HG03520 (cell line): ENCODE results near the gene PITX1.
"Not testable (repeated sequence)": the region's sequence is repeated elsewhere in the genome, so short reads cannot be mapped to it uniquely, and the experiment has no call there.

Source experiments
- ATAC-seq: cut with Tn5 transposase; IDR thresholded peaks from one replicate; pipeline ENCODE4 v1.9.1; 2021; ENCODE audit warnings: mild to moderate bottlenecking, moderate library complexity; ENCODE audit not compliant: unreplicated experiment

PITX1 gene

DNA sequence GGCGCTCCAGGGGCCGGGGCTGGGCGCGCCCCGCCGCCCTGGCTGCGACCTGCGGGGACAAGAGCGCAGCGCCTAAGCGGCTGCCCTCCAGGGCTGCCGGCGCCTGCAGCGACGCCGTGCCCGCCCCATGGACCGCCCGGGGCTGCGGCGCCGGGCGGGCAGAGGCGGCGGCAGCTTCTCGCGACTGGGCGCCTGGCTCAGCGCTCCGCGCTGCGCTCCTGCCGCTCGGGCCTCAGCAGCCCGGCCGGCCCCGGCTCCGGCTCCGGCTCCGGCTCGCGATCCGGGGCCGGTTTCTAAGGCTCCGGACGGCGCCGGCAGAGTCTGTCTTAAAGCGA, at the start of gene PITX1:
Gene PITX1 (minus strand): TSS at position 328 of the 335 bp plus-strand sequence. CDS start 347 bp downstream, outside the sequence.
- no peak for ATAC-seq

DNA sequence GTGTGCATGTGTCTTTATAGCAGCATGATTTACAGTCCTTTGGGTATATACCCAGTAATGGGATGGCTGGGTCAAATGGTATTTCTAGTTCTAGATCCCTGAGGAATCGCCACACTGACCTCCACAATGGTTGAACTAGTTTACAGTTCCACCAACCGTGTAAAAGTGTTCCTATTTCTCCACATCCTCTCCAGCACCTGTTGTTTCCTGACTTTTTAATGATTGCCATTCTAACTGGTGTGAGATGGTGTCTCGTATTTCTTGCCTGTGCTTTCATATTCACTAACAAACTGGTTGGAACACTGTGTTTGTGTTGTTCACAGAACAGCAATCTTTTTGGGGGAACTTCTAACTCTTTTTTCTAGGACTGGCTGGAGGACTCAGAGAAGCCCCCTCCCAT, 49.3 kb upstream of the PITX1 start:
- ATAC-seq = not testable (repeated sequence)

DNA sequence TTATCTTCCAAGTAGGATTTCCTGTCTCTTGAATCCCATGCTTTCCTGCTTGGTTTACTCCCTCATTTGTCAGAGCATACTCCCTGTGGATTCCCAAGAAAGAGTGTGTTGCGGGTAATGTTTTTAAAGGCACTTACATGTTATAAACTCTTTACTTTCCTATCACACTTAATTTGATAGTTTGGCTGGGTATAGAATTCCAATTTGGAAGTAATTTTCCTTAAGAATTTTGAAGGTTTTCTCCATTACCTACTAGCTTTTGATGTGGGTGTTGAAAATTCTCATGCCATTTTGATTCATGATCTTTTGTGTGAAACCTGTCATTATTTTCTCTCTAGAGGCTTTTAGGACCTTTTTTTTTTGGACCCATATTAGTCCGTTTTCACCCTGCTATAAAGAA, 47.2 kb upstream of the PITX1 start:
- no peak for ATAC-seq

DNA sequence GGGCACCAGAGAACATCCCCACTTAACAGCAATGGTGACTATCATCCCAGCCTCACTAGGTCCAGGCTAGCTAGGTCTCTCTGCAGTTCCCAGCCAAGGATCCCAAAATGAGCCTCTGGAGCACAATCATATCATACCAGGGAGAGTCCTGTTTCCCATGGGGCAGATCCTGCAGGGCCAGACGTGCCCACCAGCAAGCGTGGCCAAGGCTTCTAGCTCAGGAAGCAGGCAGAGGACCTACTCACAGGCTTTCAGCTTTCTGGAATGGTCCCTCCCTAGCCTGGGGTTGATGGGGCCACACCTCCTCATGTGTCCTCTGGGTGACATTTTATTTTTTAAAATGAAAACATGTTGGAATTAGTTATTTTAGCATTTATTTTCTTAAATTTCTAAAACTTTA, 45.7 kb upstream of the PITX1 start:
- no peak for ATAC-seq

GRCh38 chr5:135079099-135079681, 45.2 kb upstream of the PITX1 start:
- ATAC-seq = no peak

GRCh38 chr5:135076801-135077200, 42.8 kb upstream of the PITX1 start:
- no peak for ATAC-seq

DNA sequence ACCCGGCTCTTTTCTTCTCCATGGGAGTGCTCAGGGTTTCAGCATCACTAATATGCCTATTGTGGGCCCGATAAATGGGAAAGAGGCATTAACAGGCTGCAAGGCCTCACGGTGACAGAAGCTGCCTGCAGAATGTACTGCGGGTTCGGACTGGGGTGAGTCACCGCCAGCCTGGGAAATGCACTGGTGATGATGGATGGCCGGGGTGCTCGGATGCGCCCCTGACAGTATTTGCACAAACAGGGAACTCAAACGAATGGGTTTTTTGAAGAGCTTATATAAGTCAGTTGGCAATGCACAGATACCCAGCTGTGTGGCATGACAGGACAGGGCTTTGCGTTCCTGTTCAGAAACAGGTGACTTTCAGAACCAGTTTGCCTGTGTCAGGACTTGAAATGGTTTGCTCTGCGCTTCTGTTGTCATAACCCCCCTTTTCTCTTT, 42.0 kb upstream of the PITX1 start:
- ATAC-seq = no peak

DNA sequence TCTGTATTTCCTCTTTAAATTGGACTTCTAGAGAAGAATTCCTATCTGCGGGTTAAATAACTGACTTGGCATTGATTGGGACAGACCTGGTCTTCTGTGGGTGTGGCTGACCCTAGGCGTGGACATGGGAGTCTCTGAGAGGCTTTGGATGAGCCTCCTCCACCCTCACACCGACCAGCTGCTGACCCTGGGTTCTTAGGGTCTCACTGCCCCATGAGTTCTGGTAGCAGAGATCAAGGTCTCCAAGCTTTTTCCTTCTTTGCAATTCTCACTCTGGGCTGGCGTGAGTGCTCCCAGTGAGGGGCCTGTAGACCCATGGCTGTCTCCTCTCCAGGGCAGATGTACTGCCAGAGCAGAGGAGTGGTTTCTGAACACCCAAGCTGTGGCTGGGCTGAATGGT, 41.6 kb upstream of the PITX1 start:
- no peak for ATAC-seq

DNA sequence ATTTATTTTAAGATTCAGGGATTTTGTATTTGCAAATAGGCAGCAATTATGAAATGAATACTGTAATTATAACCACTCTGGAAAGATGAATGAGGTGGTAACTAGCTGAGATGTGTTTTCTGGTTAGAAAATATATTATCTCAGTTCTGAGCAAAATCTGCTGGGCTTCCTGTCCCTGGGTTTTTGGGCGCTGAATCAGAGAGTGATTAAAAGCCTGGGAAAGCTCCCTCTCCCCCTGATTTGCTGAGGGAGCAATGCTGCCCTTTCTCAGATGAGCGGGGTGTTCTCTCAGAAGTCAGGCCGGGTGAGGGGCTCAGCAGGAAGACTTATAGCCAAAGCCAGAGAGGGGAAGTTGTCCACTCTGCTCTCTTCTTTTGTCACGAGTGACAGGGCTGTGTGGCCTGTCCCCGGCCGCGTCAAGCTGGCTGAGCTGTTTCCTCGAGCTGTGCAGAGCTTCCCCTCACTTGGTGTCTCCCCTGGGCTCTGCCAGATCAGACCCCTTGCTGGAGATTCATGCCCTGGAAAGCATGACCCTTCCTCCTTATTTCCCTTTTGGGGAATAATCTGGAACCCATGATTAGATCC, 39.8 kb upstream of the PITX1 start:
- ATAC-seq = no peak

DNA sequence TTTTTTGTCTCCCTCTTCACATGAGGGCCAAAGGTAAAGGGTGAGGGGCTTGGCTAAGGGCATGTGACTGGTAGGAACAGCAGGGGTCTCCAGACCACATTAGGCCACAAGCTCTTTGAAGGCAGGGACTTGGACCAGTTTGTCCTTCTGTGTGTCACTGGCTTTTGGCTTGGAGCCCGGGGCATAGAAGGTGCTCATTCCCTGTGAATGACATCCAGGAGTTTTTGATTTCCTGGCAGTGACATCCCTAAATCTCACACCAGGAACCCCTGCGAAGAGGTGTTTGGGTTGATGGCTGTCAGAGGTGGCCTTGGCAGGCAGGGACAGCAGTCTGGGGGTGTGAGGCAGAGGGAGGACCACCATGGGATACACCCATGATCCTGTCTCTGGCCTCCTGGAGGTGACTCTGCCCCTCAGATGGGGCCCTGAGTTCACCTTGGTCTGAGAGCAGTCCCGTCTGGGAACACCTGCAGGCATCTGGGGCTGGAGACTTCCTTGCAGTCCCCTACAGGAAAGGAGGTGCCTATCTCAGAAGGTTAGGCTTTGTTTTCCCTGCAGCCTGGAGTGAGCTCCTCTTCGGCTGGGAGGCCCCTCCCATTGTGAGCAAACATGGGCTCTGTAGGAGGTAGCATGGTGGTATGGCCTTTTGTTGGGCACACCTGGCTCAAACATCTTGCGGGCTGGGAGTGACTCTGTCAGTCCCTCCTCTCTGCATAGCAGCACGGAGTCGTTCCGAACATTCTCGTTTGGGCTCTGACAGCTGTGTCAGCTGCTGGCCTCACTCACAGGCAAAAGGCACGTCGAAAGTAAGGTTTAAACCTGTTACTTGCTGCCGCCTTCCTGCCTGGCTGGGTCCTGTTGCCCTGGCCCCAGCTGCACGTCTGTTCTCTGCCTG, 38.6 kb upstream of the PITX1 start:
- no peak for ATAC-seq

- ATAC-seq = no peak
Observed at GRCh38 chr5:135071311-135071710, 37.3 kb upstream of the PITX1 start.

GRCh38 chr5:135069895-135070657, 36.0 kb upstream of the PITX1 start:
- ATAC-seq = no peak

DNA sequence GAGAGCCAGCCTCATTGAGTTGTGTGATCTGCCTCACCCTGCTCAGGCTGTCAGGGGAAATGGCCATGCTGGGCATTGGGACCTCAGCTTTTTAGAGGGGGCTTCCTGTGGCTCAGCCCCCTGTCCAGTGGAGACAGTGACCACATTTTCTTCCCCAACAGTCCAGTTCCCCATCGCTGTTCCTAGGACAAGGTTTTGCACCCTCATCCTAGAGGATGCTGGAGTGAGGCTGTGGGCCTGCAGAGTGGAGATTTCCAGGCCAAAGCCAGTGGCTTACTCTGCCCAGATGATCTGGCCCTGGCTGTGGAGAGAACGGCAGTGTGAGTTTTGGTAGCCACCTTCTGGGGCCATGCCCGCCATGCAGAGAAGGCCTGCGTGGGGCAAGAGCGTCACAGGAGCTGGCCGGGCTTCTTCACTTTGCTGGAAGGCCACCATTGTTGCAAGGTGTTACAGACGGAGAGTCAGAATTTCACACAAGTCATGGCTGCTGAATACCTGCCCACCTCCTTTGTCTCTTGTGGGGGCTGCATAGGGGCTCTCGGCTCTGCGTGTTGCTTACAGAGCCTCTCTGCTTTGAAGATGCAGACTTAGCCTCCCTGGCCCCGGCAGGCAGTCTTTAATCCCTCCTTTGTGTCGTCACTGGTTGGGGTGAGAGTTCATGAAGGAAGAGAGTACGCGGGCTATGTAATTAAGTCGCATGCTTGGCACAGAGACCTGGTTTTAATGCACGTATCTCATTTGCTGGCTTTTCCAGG, 35.2 kb upstream of the PITX1 start:
- no peak for ATAC-seq

- no peak for ATAC-seq
Observed at GRCh38 chr5:135067587-135067986, 33.6 kb upstream of the PITX1 start.

DNA sequence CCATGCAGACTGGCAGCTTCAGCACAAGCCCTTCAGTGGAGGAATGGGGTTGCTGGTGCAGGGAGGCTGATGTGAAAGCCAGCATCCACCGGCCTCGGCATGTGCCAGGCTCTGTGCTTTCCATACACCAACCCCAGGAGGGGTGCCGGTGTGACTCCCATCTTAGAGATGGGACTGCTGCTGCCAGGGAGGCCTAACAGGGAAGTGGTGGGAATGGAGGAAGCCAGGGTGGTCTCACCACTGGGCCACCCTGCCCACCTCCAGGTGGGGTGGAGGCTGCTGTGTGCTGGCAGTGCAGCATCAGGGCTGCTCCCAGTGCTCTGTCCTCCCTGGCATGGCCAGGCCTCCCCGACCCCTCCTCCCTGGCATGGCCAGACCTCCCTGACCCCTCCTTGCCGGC, 32.8 kb upstream of the PITX1 start:
- ATAC-seq = no peak

DNA sequence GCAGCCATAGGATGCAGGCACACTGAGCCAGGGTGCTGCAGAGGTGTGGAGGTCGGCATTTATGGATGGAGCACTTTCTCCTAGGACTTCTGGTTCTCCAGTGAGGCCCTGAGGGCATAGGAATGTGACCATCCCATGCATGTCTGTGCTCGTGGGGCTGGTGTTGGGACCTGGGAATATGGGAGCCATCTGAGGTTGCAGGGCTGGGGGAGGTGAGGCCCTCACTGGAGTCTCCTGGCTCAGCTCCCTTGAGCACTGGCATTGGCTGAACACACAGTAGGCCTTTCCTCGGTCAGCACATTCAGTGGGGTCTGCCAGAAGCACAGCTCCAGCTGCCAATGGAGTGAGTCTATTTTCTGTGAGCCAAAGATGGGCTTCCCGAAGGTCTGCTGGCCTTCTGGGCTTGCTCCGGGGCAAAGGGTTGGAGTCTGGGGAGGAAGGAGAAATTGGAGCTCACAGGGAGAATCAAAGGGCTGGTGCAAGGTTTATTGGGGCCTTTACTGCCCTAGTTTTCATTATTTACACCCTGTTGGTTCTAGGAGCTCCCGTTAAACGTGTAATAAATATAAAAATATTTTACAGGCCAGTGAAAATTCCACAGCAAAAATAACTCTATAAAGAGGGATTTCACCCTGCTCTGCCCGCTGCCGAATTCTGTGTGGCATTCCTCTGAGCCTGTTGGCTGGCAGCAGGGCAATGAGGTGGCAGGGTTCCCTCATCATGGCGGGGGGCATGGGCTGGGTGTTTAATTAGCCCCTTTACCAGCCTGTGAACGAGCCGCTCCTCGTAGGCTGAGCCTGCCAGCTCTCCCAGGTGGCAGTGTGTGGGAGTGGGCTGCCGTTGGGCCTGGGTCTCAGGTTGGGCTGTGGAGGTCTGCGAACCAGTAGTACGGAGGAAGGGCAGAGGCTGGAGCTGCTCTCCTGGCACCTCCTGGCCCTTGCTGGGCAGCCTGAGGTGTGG, 31.6 kb upstream of the PITX1 start:
- no peak for ATAC-seq

DNA sequence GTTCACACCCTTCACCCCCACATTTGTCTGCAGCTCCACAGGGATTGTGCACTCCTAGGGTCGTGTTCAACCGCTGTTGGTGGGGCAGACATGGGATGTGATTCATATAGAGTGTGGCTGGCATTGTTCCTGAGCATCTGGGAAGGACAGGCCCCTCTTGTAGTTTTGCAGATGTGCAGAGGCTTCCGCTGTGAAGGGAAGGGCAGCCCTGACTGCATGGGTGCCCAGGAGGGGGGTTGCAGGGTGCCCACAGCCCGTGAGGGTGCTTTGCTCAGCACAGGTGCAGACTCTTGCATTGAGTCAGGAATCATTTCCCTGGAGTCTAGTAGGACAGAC, 30.2 kb upstream of the PITX1 start:
- no peak for ATAC-seq

- ATAC-seq = no peak
Observed at GRCh38 chr5:135063511-135064234, 29.6 kb upstream of the PITX1 start.

DNA sequence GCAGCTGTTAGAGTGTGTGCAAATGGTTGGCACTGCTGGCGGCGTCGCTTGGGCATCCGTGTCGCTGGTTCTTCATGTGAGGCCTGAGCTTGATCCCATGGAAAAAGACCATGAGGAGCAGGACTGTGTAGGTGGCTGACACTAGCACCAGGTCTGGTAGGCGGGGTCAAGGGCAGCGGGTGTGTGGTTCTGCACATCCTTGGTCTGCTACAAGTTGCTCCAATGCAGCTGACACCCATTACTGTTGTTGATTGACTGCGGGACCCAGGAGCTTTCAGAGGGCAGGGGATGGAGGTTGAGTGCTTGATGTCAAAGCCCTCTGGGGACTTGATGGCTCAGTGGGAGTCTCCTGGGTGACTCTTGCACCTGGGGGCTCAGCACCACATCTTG, 29.0 kb upstream of the PITX1 start:
- no peak for ATAC-seq
